22Rv1 (cell line): ENCODE measurements around the gene KLF2.
"Not testable (repeated sequence)": the region's sequence is repeated elsewhere in the genome, so short reads cannot be mapped to it uniquely, and the experiment has no call there.

Experiments
- CTCF ChIP-seq: fragments of 450-650 bp; IDR thresholded peaks from 2 replicates; pipeline ENCODE4 v1.5.1; 2017; ENCODE audit warnings: mild to moderate bottlenecking
- ZFX ChIP-seq: fragments of 450-650 bp; IDR thresholded peaks from 2 replicates; pipeline ENCODE4 v1.6.1; 2017; ENCODE audit warnings: antibody characterized with exemption, borderline replicate concordance

- not testable (repeated sequence) for TF ChIP-seq CTCF, ZFX
Measured at GRCh38 chr19:16285079-16285478, 39.5 kb upstream of the KLF2 start.
